Lung (tissue), 12 donors: Measurements from ENCODE around the gene GPR35. TPM values are rescaled to one million over a fixed set of nuclear protein-coding genes. Genes with fewer than 3 reads are reported as not detected.
A peak's percentile ranks its signal among the peaks of the same experiment; 100 is the strongest.

Experiments
- ATAC-seq: fragments of 200-7000 bp; cut with Tn5 transposase; one replicate; pipeline ENCODE4 v1.9.1; 2020; ENCODE audit warnings: moderate number of reproducible peaks; ENCODE audit not compliant: insufficient read depth, low FRiP score
- DNase-seq, 3 donors: peaks; one replicate each; pipeline ENCODE4 v3.0.0-alpha.2; 2013 to 2017
- H3K27ac ChIP-seq, 2 donors: one replicate each; pipeline ENCODE4 v1.5.1; 2013; ENCODE audit warnings: mild to moderate bottlenecking in 2 of 2, moderate library complexity in 2 of 2, control low read depth in 1 of 2, inconsistent platforms in 1 of 2, low read depth in 1 of 2, low read length in 1 of 2
- H3K27me3 ChIP-seq, 3 donors: one replicate each; pipeline ENCODE4 v1.5.1; 2013; ENCODE audit warnings: low read length in 2 of 3; ENCODE audit not compliant: control insufficient read depth in 3 of 3, insufficient read depth in 3 of 3
- H3K36me3 ChIP-seq, 4 donors: one replicate each; pipeline ENCODE4 v1.5.1; 2013; ENCODE audit warnings: low read length in 4 of 4, mild to moderate bottlenecking in 1 of 4, moderate library complexity in 1 of 4; ENCODE audit not compliant: control insufficient read depth in 4 of 4, insufficient read depth in 4 of 4
- H3K4me1 ChIP-seq, 5 donors: one replicate each; pipeline ENCODE4 v1.5.1; 2013; ENCODE audit warnings: low read length in 5 of 5, mild to moderate bottlenecking in 2 of 5, moderate library complexity in 1 of 5; ENCODE audit not compliant: control insufficient read depth in 5 of 5, insufficient read depth in 5 of 5
- H3K4me3 ChIP-seq: one replicate; pipeline ENCODE4 v1.5.1; 2013; ENCODE audit warnings: mild to moderate bottlenecking, control low read depth, moderate library complexity
- H3K9ac ChIP-seq, 2 donors: one replicate each; pipeline ENCODE4 v1.5.1; 2013; ENCODE audit warnings: low read length in 2 of 2, control low read depth in 1 of 2; ENCODE audit not compliant: insufficient read depth in 1 of 2
- H3K9me3 ChIP-seq, 4 donors: one replicate each; pipeline ENCODE4 v1.5.1; 2013; ENCODE audit warnings: low read length in 3 of 4, mild to moderate bottlenecking in 1 of 4, moderate library complexity in 1 of 4; ENCODE audit not compliant: control insufficient read depth in 4 of 4, insufficient read depth in 3 of 4
- WGBS, 2 donors: extraction: QIAGEN DNeasy Blood & Tissue Kit; methylation state at CpG; one replicate each; pipeline ENCODE4 v1.1.7; 2013; 5-methylcytosine and 5-hydroxymethylcytosine counted together
- polyA plus RNA-seq, 2 donors: library from polyadenylated mRNA; stranded (reverse); fragments of 200-250 nt; gene quantifications; one replicate each; pipeline ENCODE4 v1.2.1, GENCODE V29; 2013
- total RNA-seq, 2 donors: library from RNA; depleted of rRNA in 1 of 2; stranded (reverse); fragments of >200 nt in 1 of 2; gene quantifications; one replicate each; pipeline ENCODE4 v1.2.1, GENCODE V29; 2014 to 2021
- TF ChIP-seq, protein P1 (sequence below): IDR thresholded peaks from 2 replicates; pipeline ENCODE4 v1.5.1; 2012; ENCODE audit warnings: mild to moderate bottlenecking; ENCODE audit errors: control extremely low read depth, extremely low read depth
- donor health status: control.
- donor health status: control.
- donor health status: Bipolar disorder and iron deficiency.
- donor health status: healthy.
- donor health status: DM: yes; HTN: yes; CAD: no.

GPR35 gene
- total and polyA plus RNA-seq, 4 donors = 2.3 to 10.3 (median 4.1) TPM

DNA sequence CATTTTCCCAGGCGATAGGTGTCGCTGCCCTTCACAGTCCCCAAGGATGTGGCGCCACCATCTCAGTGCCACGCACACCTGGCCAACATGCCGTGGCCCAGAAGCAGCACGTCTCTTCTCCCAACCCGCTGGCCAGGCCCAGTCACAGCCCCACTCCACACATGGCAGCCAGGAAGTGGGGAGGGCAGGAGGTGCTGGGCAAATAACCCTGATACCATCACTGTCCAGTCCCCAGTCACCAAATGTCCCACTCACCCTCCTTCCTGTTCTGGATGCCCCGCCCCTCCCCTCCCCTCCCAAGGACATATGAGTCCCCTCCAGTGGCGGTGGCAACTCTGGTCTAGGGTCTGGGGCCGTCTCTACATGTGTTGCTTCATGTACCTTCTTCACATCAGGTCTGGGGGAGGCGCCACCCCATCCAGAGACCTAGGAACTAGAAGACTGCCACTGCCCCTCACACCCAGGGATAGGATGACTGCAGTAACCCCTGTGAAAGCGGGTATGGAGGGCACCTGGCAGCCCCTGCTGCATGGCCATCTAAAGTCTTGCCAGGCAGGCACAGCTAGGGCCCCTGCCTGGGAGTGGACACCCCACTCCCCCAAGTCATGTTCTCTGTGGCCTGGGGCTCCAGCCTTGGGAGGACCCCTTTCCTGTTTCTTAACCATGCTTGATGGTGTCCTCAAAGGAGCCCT lies 46.1 kb upstream of the GPR35 start:
- H3K27me3 ChIP-seq = no peaks in the 10 kb centered on the region
- H3K4me3 ChIP-seq = no peak overlapping the region
- TF ChIP-seq, protein P1, sequence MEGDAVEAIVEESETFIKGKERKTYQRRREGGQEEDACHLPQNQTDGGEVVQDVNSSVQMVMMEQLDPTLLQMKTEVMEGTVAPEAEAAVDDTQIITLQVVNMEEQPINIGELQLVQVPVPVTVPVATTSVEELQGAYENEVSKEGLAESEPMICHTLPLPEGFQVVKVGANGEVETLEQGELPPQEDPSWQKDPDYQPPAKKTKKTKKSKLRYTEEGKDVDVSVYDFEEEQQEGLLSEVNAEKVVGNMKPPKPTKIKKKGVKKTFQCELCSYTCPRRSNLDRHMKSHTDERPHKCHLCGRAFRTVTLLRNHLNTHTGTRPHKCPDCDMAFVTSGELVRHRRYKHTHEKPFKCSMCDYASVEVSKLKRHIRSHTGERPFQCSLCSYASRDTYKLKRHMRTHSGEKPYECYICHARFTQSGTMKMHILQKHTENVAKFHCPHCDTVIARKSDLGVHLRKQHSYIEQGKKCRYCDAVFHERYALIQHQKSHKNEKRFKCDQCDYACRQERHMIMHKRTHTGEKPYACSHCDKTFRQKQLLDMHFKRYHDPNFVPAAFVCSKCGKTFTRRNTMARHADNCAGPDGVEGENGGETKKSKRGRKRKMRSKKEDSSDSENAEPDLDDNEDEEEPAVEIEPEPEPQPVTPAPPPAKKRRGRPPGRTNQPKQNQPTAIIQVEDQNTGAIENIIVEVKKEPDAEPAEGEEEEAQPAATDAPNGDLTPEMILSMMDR = no peak
- ATAC-seq = no peak
- no peaks in the 10 kb centered on the region for H3K9me3 ChIP-seq
- H3K36me3 ChIP-seq = peaks cover 0 to 50% (median 2%) of the 10 kb centered on the region in 4 donors
- DNase-seq = no peak
- peaks cover 0 to 17% (median 0%) of the 10 kb centered on the region in 5 donors for H3K4me1 ChIP-seq
- peak overlapping the region in 1 of 2 donors; percentile 95 for H3K27ac ChIP-seq
- WGBS, 2 donors = 83 to 88% methylated on average over 11 to 12 of the region's 12 CpGs
- H3K9ac ChIP-seq = no peak overlapping the region

DNA sequence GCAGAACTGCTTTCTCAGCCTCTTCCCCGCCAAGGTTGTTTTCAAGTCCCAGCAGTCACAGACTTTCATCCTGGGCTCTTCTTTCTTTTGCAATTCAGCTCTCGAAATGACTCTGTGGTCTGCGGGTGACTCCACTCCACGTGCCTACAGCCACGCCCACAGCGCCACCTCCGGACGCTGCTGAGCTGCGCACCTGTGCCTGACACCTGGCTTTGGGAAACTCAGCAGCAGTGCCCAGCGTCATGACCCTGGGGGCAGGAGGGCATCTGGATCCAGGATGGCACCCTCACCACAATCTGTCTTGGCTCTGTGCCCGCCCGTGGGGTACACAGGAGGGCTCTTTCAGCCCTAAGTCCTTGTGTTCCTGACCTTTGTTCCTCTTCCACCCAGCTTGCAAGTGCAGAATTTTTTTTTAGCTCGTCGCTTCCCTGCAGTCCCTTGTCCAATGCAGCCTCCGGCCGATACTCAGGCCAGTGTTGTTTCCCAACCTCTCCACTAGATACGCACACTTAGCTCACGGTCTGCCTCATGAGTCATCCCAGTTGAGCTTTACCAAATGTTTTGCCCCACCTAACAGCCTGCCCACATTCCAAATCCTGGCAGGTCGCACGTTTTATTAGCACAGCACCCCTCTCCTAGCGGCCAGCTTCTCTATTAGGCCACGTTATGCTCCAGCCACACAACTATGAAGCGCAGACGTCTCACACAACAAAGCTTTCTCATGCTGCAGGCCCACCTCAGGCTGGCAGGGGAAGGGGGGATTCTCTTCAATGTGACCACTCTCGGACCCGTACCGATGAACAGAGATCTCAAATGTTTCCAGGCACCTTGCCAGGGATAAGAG lies 45.3 kb upstream of the GPR35 start:
- ATAC-seq (peak; percentile 64), DNase-seq (no peak)
- TF ChIP-seq, protein P1 = peak; percentile 17
- WGBS, 2 donors = 36 to 44% methylated on average over 27 of the region's 27 CpGs
- peak overlapping the region; percentile 63 to 95 for H3K27ac ChIP-seq
- H3K9ac ChIP-seq = no peak overlapping the region
- no peak overlapping the region for H3K4me3 ChIP-seq
- peaks cover 0 to 24% (median 2%) of the 10 kb centered on the region in 5 donors for H3K4me1 ChIP-seq
- no peaks in the 10 kb centered on the region for H3K9me3 ChIP-seq
- peaks cover 0 to 42% (median 2%) of the 10 kb centered on the region in 4 donors for H3K36me3 ChIP-seq
- no peaks in the 10 kb centered on the region for H3K27me3 ChIP-seq

- ATAC-seq (no peak), DNase-seq (no peak)
- H3K9me3 ChIP-seq = no peaks in the 10 kb centered on the region
- peaks cover 0 to 25% (median 3%) of the 10 kb centered on the region in 4 donors for H3K36me3 ChIP-seq
- no peaks in the 10 kb centered on the region for H3K27me3 ChIP-seq
- WGBS, 2 donors = 97 to 100% methylated on average over 5 of the region's 5 CpGs
- no peak overlapping the region for H3K9ac ChIP-seq
- TF ChIP-seq, protein P1 = no peak
- H3K27ac ChIP-seq = no peak overlapping the region
- H3K4me1 ChIP-seq = peaks cover 0 to 31% (median 8%) of the 10 kb centered on the region in 5 donors
- no peak overlapping the region for H3K4me3 ChIP-seq
Observed at GRCh38 chr2:240581811-240582210, 43.5 kb upstream of the GPR35 start.
